C4-2B (cell line): ENCODE measurements around the gene CCDC102B.

Experiments used
- CTCF ChIP-seq: fragments of 450-650 bp; conservative IDR thresholded peaks from 2 replicates; pipeline ENCODE4 v1.5.1; 2017; ENCODE audit warnings: mild to moderate bottlenecking
- ZFX ChIP-seq: fragments of 450-650 bp; IDR thresholded peaks from 2 replicates; pipeline ENCODE4 v1.6.1; 2017

GRCh38 chr18:68778280-68778886, 19.5 kb upstream of the CCDC102B start:
- TF ChIP-seq CTCF: no peak
- TF ChIP-seq ZFX: no peak
